SU-DHL-6 (cell line): ENCODE data around the gene ZNF423.

Experiments used
- CTCF ChIP-seq: fragments of 200-600 bp; sonication (generic); IDR thresholded peaks from one replicate; pipeline ENCODE4 v1.5.1; 2017; ENCODE audit warnings: antibody characterized with exemption, mild to moderate bottlenecking, low read length, moderate library complexity; ENCODE audit not compliant: insufficient read depth, poor library complexity, severe bottlenecking
- EZH2phosphoT487 ChIP-seq: fragments of 200-600 bp; sonication (generic), shearing (Covaris generic); conservative IDR thresholded peaks from 2 replicates; pipeline ENCODE4 v1.6.1; 2018; ENCODE audit warnings: mild to moderate bottlenecking, antibody characterized with exemption, low read length, moderate library complexity, mixed read lengths

- no peak for TF ChIP-seq CTCF
- no peak for TF ChIP-seq EZH2phosphoT487
Observed at GRCh38 chr16:49756775-49757558, 98.9 kb downstream of the ZNF423 start.
